GM19035 (cell line): ENCODE results near the gene OR52K2.
"Not testable (repeated sequence)": the region's sequence is repeated elsewhere in the genome, so short reads cannot be mapped to it uniquely, and the experiment has no call there.

Source experiments
- ATAC-seq: cut with Tn5 transposase; IDR thresholded peaks from one replicate; pipeline ENCODE4 v1.9.1; 2021; ENCODE audit not compliant: unreplicated experiment

Gene OR52K2

DNA sequence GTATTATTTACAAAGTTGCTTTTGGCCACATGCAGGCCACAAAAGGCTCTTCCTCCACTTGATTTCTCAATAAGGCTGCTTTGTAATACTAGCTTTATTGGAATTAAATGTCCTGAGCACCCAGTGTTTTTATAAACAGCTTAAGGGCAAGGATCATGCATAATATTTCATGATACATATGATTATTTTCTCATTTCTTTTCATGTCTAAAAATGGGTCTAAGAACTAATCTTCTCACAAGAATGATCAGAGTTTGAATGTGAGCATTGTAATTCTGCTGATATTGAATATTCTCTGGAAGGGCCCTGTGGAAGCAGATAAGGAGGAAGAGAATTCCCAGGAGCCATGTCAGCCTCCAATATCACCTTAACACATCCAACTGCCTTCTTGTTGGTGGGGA, at the start of gene OR52K2:
OR52K2 (plus strand) TSS at position 301 of the 400 bp plus-strand sequence; CDS start at position 346, 45 bp downstream.
- ATAC-seq = no peak

DNA sequence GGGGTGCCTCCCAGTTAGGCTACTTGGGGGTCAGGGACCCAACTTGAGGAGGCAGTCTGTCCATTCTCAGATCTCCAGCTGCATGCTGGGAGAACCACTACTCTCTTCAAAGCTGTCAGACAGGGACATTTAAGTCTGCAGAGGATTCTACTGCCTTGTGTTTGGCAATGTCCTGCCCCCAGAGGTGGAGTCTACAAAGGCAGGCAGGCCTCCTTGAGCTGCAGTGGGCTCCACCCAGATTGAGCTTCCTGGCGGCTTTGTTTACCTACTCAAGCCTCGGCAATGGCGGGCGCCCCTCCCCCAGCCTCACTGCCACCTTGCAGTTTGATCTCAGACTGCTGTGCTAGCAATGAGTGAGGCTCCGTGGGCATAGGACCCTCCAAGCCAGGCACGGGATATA, 42.9 kb upstream of the OR52K2 start:
- ATAC-seq = not testable (repeated sequence)

DNA sequence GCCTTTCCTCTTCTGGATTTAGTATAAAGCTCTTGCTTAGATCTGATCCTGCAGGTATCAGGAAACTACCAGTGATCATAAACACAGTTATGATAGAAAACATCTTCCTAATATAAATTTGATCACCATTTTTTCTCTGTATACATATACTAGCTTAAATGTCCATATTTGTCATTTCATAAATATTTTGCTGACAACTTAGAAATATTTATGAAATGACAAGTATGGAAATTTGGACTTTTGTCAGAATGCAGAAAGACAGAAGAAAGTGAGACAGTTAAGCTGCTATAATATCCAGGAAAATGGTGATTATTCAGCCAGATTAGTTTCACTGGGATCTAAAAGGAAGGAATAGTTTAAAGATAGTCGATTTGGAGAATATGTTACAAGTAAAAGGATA, 32.8 kb upstream of the OR52K2 start:
- ATAC-seq = no peak

DNA sequence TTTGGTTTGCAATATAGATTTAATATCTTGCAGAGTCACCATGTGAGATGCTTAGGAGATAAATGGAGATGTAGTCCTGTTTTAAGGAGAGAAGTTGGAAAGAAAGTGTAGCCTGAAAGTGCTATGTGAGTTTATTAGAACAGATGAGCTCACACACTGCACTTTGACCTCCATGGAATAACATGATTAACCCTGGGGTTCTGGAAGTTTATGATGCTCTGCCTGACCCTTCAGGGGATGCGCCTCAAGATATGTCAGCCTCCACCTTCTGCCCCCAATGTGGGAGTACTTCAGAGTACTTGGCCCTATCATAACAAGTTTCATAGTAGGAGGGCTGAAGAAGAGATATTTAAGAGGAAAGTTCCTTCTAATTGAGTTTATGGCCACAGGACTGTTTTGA, 32.3 kb upstream of the OR52K2 start:
- ATAC-seq = no peak

DNA sequence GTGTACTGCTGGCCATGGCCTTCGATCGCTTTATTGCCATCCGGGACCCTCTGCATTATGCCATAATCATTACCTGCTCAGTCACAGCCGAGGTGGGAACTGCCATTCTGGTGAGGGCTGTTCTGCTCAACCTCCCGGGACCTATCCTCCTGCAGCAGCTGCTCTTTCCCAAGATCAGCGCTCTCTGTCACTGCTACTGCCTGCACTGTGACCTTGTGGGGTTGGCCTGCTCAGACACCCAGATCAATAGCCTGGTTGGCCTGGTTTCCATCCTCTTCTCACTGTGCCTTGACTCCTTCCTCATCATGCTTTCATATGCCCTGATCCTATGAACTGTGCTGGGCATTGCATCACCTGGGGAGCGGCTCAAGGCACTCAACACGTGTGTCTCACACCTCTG, 30.7 kb upstream of the OR52K2 start:
- no peak for ATAC-seq

DNA sequence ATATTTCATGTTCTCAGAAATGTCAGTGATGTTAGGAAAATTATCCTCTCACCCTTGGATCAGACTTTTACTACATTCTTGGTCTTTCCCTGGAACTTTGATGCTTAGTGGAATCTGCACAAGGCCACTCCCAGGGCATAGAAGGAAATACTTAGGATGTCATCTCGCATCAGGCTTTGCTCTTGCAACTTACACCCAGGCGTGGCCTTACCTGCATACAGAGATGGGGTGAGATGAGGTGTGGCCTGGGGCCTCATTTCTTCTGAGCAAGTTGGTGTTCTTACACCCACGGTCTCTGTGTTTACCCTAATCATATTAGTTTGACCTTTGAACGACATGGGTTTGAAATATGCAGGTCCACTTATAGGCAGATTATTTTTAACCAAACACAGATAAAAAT, 19.0 kb upstream of the OR52K2 start:
- no peak for ATAC-seq

DNA sequence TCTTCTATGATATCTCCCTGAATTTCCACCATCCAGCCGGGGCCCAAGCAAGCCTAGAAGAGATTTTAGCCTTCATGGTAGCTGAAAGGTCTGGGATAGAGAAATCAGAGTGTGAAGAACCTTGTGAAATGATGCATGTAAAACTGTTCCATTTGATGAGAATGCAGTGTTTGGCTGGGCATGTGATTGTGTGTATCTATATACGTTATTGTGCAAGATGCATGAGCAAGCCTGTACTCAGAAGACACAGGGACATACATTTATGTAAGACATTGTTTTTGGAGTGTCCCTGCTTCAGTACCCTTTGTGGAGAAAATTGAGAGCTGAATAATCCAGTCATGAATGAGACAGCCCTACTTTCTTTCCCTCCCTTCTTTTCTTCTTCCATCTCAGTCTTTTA, 15.2 kb upstream of the OR52K2 start:
- ATAC-seq = no peak

DNA sequence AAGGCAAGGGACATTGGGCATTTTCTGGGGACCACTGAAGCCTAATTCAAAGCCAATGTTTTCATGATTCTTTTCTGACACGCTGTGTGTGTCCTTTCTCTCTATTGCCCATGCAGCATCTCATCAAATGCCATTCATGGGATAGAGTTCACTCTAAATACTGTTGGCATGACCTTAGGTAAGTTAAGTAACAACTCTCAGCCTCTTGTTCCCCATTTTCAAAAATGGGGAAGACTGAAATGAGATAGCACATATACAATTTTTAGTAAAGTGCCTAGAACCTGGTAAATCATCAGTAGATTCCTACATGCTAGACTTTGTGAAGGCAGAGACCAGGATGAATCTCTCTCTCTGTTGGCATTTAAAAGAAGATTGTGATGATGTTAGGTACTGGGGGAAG, 12.7 kb upstream of the OR52K2 start:
- no peak for ATAC-seq

DNA sequence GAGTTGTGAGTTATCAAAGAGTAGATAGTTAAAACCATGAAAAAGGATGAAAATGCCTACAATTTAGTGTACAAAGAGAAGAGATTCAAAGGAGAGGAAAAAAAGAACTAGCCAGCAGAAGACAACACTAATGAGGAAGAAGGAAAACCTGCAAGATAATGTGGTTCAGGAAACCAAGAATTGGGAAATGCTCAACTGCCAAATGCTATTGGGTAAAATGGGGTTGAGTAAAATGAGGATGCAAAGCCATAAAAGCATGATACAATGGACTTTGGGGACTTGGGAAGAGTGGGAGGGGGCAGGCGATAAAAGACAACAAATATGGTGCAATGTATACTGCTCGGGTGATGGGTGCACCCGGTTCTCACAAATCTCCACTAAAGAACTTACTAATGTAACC, 7.6 kb upstream of the OR52K2 start:
- ATAC-seq = no peak

DNA sequence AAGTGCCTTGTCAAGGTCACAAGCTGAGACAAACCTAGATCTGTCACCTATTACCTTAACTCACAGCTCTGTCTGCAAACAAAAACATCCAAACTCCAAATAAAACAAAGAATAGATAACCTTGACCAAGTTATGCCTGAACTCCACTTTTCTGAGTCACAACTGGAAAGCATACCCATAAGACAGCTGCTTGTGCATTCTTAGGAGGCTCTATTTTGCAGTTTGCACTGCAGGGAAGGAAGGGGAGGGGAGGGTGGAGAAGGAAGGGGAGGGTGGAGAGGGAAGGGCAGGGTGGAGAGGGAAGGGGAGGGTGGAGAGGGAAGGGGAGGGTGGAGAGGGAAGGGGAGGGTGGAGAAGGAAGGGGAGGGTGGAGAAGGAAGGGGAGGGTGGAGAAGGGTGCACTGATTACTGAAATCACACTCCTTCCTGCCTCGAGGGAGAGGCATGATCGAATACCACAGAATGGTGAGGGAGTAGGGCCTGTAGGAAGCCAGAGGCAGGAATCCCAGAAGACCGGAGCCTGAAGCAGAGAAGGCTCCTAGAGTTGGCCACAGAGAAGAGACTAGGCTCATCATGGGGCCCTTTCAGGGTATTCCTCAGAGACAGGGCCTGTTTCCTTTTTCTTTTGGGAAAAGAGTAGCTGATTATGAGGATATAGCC, 5.7 kb upstream of the OR52K2 start:
- ATAC-seq = no peak

DNA sequence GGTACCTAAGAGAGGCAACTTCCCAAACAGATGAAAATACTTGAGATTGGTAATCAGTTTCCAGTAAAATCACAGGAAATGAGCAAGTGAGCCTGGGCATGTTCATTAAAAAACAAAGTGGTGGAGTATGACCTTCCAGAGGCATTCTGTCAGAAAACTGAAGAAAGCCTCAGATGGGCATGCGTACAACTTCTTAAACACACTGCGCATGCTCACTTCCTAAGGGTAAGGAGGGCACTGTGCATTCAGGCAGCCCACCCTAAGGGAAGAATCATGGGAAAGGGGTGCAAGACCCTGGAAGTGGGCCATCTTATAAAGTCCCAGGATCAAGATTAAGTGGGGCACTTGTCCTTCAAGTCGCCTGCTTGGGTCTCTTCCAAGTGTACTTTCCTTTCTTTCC, 4.0 kb downstream of the OR52K2 start:
- ATAC-seq = no peak

DNA sequence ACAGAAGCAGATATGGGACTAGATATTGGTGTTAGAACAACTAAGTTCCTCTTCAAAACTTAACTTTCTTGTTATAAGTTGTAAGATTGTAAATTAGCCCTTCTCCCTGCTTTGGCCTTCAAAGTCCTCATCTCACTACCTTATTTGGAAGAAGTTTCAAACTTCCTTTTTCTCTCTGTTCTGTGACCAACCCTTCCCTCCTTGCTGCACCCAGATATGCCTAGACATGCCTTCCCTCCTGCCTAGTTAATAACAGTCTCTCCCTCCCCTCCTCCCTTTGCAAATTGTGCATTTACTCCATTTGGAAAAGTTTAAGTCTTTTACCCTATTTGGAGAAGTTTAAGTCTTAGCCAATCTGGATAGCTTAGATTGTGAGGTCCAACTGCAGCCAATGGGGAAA, 4.9 kb downstream of the OR52K2 start:
- ATAC-seq = no peak

DNA sequence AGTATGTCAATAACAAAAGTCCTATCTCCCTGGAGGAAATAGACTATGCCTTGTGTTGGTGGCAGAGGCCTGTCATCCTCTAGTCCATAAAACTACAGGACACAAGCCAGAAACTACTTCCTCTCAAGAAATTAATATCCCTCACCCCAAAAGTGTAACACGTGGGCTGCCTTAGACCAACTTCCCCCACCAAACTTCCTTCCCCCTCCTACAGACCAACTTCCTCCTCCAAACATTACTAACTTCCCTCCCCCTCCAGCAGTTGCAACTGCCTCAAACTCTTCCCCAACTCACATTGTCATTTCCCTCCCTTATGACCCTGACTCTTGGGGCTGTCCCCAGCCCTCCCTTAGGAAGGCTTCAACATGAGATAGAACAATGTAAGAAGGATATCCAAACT, 6.3 kb downstream of the OR52K2 start:
- no peak for ATAC-seq

DNA sequence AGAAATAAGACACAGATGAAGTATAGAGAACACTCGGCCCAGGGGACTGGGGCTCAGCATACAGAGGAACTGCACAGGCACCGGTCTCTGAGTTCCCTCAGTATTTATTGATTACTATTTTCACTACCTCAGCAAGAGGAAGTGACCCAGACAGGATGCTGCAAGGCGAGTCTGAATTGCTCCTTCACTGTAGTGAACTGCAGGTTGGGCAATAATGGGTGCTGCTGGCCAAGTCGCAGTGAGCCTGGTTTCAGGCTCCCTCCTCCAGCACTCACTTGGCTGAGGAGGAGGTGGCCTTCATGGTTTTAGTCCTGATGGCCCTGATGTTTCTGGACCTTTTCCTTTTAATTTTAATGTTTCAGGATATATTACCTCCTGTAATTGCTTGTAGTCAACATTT, 10.4 kb downstream of the OR52K2 start:
- ATAC-seq = peak; percentile 74

DNA sequence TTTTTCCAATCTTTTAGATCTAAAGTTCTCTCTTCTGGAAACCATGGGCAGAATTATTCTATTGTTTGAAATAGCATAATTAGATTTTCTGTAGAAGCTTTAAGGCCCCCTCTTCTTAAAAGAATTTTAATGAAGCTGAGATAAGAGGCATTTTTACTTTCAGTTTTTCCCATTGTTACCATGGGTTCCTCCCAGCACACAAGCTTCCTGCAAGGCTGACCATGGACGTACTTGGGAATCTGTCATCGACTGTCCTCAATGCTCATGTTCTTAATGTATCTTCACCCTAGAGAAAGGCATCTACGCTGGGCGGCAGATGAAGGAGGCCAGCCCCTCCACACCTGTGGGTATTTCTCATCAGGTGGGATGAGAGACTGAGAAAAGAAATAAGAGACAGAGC, 11.1 kb downstream of the OR52K2 start:
- no peak for ATAC-seq

DNA sequence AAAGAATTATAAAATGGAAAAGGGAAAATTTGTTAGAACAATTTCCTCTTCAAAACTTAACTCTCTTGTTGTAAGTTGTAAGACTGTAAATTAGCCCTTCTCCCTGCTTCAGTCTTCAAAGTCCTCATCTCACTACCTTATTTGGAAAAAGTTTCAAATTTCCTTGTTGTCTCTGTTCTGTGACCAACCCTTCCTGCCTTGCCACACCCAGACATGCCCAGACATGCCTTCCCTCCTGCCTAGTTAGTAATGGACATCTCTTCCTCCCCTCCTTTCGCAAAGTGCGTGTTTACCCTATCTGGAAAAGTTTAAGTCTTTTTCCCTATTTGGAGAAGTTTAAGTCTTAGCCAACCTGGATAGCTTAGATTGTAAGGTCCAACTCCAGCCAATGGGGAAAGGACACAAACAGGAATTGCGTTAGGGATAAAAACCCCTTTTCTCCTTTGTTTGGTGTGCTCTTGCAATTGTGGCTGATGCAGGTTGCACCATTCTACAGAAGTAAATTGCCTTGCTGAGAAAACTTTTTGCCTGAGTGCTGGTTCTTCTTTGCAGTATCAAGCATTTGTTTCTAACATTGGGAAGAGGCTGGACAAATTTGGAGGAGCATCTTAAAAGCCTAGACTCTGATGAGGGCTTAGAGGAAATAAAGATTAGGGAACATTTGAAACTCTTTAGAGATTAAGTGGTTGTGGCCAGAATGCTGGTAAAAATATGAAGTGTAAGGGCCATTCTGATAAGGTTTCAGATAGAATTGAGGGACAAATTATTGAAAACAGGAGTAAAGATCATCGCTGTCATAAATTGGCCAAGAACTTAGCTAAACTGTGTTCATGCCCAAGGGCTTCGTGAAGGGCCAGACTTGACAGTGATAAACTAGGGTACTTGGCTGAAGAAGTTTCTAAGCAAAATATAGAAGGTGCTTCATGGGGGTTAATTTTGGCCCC, 15.4 kb downstream of the OR52K2 start:
- ATAC-seq = no peak

DNA sequence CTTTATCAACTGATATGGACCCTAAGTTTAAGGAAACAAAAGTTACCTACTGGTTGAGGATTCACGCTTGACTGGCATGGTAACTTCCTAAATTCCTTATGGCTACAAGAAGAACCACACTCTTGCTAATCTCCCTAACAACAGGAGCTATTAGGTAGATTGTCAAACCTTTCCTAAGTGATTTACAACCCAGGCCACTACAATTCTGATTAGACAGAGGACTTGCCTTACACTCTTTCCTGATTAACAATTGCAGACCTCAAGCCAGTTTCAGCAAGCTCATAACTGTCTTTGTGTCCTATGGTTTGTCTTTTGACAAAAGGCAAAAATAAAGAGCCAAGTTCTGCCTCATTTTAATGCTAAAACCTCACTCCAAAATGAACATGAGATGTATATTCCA, 16.3 kb downstream of the OR52K2 start:
- ATAC-seq = no peak

DNA sequence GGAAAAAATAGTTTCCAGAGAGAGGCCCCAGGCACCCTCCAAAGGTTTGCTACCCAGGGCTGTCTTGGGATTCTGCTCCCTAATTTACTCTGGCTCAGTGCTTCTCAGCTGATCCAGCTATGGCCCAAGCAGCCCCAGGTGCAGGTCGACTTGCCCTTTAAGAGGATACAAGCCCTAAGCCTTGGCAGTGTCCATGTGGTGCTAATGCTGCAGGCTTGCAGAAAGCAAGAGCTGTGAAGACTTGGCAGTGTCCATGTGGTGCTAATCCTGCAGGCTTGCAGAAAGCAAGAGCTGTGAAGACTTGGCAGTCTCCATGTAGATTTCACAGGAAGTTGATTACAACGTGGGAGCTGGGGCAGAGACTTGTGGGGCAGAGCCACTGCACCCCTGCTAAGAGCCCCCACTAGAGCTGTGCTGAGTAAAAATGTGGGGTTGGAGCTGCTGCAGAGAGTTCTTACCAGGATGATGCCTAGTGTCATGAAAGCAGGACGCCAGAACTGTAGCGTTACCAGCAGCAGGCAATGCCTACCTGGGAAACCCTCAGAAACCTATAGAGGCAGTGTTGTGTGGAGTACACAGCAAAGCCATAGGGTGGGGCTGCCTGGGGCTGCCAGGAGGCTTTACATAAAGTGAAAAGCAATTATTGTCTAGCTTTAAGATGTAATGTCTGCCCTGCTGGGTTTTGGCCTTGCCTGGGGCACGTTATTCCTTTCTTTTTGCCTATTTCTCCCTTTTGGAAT, 17.2 kb downstream of the OR52K2 start:
- no peak for ATAC-seq

DNA sequence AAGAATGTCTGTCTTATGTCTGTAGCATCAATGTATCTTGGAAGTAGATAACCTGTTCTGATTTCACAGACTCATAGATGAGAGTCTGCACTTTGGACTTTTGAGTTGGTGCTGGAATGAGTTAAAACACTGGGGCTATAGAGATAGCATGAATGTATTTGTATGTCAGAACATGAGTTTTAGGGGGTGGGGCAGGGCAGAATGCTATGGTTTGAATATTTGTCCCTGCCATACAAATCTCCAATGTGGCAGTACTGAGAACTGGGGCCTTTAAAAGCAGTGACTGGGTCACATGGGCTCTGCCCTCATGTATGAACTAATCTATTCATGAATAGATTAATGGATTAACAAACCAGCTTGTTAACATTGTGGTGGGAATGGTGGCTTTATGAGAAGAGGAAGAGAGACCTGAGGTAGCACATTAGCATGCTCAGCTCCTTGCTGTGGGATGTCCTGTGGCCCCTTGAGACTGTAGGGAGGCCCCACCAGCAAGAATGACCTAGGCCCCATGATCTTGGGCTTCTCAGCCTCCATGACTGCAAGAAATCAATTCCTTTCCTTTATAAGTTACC, 17.9 kb downstream of the OR52K2 start:
- no peak for ATAC-seq

DNA sequence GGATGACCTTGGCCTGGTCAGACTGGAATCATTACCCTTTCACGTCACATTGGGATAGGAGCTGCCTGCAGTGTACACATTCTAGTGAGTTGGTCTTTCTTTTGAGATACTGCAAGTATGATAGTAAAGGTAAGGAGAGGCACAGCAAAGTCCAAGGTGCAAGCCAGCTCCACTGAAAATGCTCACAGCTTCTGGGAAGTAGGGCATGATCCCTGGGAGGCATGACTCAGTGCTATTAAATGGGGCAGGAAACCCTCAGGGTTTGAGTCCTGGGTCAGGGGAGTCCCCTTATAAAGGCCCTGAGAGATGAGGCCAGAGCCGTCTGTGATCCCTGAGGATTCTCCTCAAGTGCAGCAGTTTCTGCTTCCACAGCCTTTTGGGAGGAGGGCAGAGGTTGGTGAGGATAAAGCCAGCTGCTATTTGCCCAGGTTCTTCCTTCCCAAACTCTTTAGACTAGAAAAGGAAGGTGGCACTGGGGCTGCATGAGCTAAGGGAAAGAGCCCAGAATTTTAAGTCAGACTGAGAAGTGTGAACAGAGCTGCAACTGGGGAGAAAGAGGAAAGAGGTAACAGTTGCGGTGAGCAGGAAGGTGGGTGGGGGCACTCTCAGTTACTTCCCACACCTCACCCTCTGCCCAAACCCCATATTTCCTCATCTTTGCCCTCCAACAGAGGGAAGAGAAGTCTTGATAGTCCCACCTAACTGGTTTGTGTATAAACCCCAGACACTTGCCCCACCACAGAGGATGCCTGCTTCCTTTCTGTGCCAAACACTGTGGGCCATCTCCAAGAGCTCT, 18.9 kb downstream of the OR52K2 start:
- ATAC-seq = no peak

DNA sequence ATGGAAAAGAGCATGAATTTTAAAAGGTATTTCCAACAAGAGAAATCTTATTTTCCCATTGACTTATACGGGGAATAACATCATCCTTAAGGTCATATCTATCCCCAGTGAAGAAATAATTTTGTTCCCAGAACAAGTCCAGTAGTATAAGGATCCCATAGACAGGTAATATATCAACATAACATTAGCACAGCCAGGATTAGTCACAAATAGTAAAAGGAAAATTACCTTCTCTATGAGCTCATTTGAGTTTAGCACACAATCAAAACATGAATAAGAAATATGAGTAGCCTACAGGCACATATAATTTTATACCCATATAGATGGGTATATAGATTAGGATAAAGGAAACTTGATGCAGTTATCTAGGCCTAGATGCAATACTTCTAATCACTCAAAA, 30.5 kb downstream of the OR52K2 start:
- no peak for ATAC-seq
